SU-DHL-6 (cell line): ENCODE measurements around the gene ARHGAP26.

ENCODE experiments used
- H2AFZ ChIP-seq: fragments of 200-600 bp; sonication (generic); 2 replicates; pipeline ENCODE4 v1.6.1; 2014; ENCODE audit warnings: low read depth, mild to moderate bottlenecking, moderate library complexity, mixed read lengths, antibody characterized with exemption, low read length; ENCODE audit not compliant: severe bottlenecking
- H3F3A ChIP-seq: fragments of 200-600 bp; shearing (Covaris generic); 2 replicates; pipeline ENCODE4 v1.6.0; 2016; ENCODE audit warnings: antibody characterized with exemption, mild to moderate bottlenecking; ENCODE audit not compliant: insufficient read depth
- H3K27ac ChIP-seq: fragments of 200-600 bp; sonication (generic); 2 replicates; pipeline ENCODE4 v1.5.1; 2016; ENCODE audit warnings: low read depth, mild to moderate bottlenecking, low read length, moderate library complexity, mixed read lengths
- H3K27me3 ChIP-seq: fragments of 200-600 bp; sonication (generic), shearing (Covaris generic); 2 replicates; pipeline ENCODE4 v1.6.0; 2014; ENCODE audit warnings: mild to moderate bottlenecking, low read length
- H3K36me3 ChIP-seq: fragments of 200-600 bp; sonication (generic); 2 replicates; pipeline ENCODE4 v1.6.1; 2014; ENCODE audit warnings: mild to moderate bottlenecking, low read length, mixed read lengths
- H3K4me2 ChIP-seq: fragments of 300-600, 200-600 bp; shearing (Covaris generic), sonication (generic); 2 replicates; pipeline ENCODE4 v1.6.0; 2014; ENCODE audit warnings: low read length, low read depth, mild to moderate bottlenecking; ENCODE audit not compliant: poor library complexity, severe bottlenecking
- H3K4me3 ChIP-seq: fragments of 200-600 bp; sonication (generic); 2 replicates; pipeline ENCODE4 v1.5.1; 2014; ENCODE audit warnings: antibody characterized with exemption, low read length, mild to moderate bottlenecking, mixed read lengths; ENCODE audit not compliant: insufficient read depth, poor library complexity, severe bottlenecking
- H3K79me2 ChIP-seq: fragments of 200-600 bp; sonication (generic); 2 replicates; pipeline ENCODE4 v1.6.1; 2014; ENCODE audit warnings: mild to moderate bottlenecking, low read length, moderate library complexity; ENCODE audit not compliant: insufficient read depth
- H3K9ac ChIP-seq: fragments of 200-600 bp; sonication (generic); 2 replicates; pipeline ENCODE4 v1.7.0; 2014; ENCODE audit warnings: mild to moderate bottlenecking, low read length
- H3K9me2 ChIP-seq: fragments of 200-600 bp; sonication (generic); replicated peaks from 2 replicates; pipeline ENCODE4 v1.6.1; 2014; ENCODE audit warnings: low read length; ENCODE audit not compliant: insufficient read depth
- H3K9me3 ChIP-seq: fragments of 200-600 bp; sonication (generic); 2 replicates; pipeline ENCODE4 v1.6.1; 2014; ENCODE audit warnings: low read length, mixed read lengths; ENCODE audit not compliant: insufficient read depth
- H4K20me1 ChIP-seq: fragments of 200-600 bp; sonication (generic); 2 replicates; pipeline ENCODE4 v1.6.1; 2014; ENCODE audit warnings: low read depth, mild to moderate bottlenecking, antibody characterized with exemption, low read length, moderate library complexity, mixed read lengths
- CTCF ChIP-seq: fragments of 200-600 bp; sonication (generic); IDR thresholded peaks from one replicate; pipeline ENCODE4 v1.5.1; 2017; ENCODE audit warnings: antibody characterized with exemption, mild to moderate bottlenecking, low read length, moderate library complexity; ENCODE audit not compliant: insufficient read depth, poor library complexity, severe bottlenecking
- EZH2phosphoT487 ChIP-seq: fragments of 200-600 bp; sonication (generic), shearing (Covaris generic); conservative IDR thresholded peaks from 2 replicates; pipeline ENCODE4 v1.6.1; 2018; ENCODE audit warnings: mild to moderate bottlenecking, antibody characterized with exemption, low read length, moderate library complexity, mixed read lengths

Gene ARHGAP26

DNA sequence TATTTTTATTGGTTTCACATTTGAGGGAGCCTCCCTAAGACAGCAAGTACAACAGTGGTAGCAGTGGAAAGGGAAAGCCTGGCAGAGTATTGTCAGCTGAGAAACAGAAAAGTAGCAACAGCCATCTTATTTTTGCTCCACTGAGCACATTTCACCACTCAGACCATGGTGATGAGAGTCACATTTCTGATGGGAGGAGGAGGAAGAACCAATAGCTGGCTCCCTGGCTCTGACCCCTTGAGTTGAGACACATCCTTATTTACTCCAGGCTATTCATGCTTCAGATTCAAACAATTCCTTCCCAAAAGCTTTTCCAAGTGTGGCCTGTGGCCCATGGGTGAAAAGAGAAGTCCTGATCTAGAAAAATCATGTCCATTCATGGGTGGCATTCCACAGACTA, 236.3 kb downstream of the ARHGAP26 start:
- Histone ChIP-seq H3K4me3 (no peak overlapping the region), H3K27ac (no peak overlapping the region), H3F3A (no peaks in the 10 kb centered on the region), H3K27me3 (no peaks in the 10 kb centered on the region), H3K9ac (no peak overlapping the region), H3K36me3 (no peaks in the 10 kb centered on the region), H3K9me2 (no peaks in the 10 kb centered on the region), H3K79me2 (no peaks in the 10 kb centered on the region), H3K9me3 (no peaks in the 10 kb centered on the region), H3K4me2 (no peak overlapping the region), H4K20me1 (no peaks in the 10 kb centered on the region), H2AFZ (no peak overlapping the region)
- TF ChIP-seq EZH2phosphoT487 (no peak), CTCF (no peak)

- no peak overlapping the region for H3K27ac ChIP-seq
- no peaks in the 10 kb centered on the region for H3K9me2 ChIP-seq
- no peaks in the 10 kb centered on the region for H3K79me2 ChIP-seq
- no peak overlapping the region for H2AFZ ChIP-seq
- H3K4me2 ChIP-seq: no peak overlapping the region
- no peaks in the 10 kb centered on the region for H4K20me1 ChIP-seq
- no peaks in the 10 kb centered on the region for H3F3A ChIP-seq
- TF ChIP-seq CTCF (no peak), EZH2phosphoT487 (no peak)
- no peaks in the 10 kb centered on the region for H3K9me3 ChIP-seq
- no peaks in the 10 kb centered on the region for H3K27me3 ChIP-seq
- no peak overlapping the region for H3K9ac ChIP-seq
- no peaks in the 10 kb centered on the region for H3K36me3 ChIP-seq
- H3K4me3 ChIP-seq: no peak overlapping the region
Observed at GRCh38 chr5:143008032-143008431, 237.9 kb downstream of the ARHGAP26 start.

- Histone ChIP-seq H4K20me1 (no peaks in the 10 kb centered on the region), H3K27me3 (no peaks in the 10 kb centered on the region), H3K27ac (no peak overlapping the region), H3K9me2 (no peaks in the 10 kb centered on the region), H3K9me3 (no peaks in the 10 kb centered on the region), H3K4me3 (no peak overlapping the region), H3K36me3 (no peaks in the 10 kb centered on the region), H3K9ac (no peak overlapping the region), H3F3A (no peaks in the 10 kb centered on the region), H2AFZ (no peak overlapping the region), H3K4me2 (no peak overlapping the region), H3K79me2 (no peaks in the 10 kb centered on the region)
- TF ChIP-seq EZH2phosphoT487: no peak
- no peak for TF ChIP-seq CTCF
Observed at GRCh38 chr5:143008809-143009521, 238.8 kb downstream of the ARHGAP26 start.
